Left renal cortex interstitium (tissue), 4 donors: ENCODE results near the gene RHEBL1. TPM values are rescaled to one million over a fixed set of nuclear protein-coding genes. Genes with fewer than 3 reads are reported as not detected.

Source experiments
- DNase-seq, 4 donors: peaks; one replicate each; pipeline ENCODE4 v3.0.0-alpha.2; 2013; ENCODE audit warnings: low read depth in 4 of 4, low spot score in 2 of 4, missing footprints in 1 of 4
- polyA plus RNA-seq, 4 donors: library from polyadenylated mRNA; unstranded; fragments of 120-200 nt; gene quantifications; one replicate each; pipeline ENCODE4 v1.2.1, GENCODE V29; 2013; ENCODE audit not compliant: insufficient read length in 4 of 4

The RHEBL1 gene
- polyA plus RNA-seq, 4 donors: 1.3 to 2.4 (median 1.8) TPM

- DNase-seq: no peak
Observed at GRCh38 chr12:49055978-49056754, 13.6 kb downstream of the RHEBL1 start.

DNA sequence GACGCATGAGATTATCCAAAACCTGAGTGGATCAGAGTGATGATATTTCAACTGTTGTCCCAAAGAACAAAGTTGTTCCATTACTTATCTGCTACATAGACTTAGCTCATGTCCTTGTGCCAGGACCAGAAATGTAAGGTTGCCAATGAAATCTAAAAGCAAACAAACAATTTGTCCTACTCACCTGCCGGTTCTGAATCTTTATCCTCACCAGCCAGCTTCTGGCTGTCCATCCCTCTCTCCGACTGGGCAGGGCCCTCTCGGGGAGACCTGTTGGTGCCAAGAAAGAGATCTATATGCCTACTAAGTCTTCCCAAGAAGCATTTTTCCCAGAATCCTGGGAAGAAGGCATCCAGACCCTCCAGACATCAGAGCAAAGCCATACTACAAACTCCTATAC is 14.7 kb downstream of the RHEBL1 start:
- no peak for DNase-seq

- DNase-seq: no peak
Observed at GRCh38 chr12:49054524-49054923, 15.3 kb downstream of the RHEBL1 start.

- DNase-seq: no peak
Observed at GRCh38 chr12:49054096-49054495, 15.7 kb downstream of the RHEBL1 start.

- DNase-seq: no peak
Observed at GRCh38 chr12:49052451-49053208, 17.1 kb downstream of the RHEBL1 start.

DNA sequence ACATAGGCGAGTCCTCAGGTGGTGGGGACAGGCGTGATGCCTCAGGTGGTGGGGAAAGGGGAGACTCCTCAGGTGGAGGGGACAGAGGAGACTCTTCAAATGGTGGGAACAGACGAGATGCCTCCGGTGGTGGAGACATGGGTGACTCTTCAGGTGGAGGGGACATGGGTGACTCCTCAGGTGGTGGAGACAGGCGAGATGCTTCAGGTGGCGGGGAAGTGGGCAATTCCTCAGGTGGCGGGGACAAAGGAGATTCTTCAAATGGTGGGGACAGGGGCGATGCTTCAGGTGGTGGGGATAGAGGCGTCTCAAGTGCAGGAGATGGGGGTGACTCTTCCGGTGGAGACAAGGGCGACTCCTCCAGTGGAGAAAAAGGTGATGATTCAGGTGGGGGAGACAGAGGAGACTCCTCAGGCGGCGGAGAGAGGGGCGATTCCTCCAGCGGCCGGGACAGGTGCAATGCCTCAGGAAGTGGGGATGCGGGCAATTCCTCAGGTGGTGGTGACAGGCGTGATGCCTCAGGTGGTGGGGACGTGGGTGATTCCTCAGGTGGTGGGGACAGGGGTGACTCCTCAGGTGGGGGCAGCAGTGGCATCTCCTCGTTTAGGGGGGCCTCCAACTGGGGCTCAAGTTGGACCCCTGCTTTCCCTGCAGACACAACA is 17.9 kb downstream of the RHEBL1 start:
- DNase-seq: no peak

GRCh38 chr12:49051373-49051764 is 18.4 kb downstream of the RHEBL1 start:
- DNase-seq: no peak

- DNase-seq: no peak
Observed at GRCh38 chr12:49050507-49051372, 19.0 kb downstream of the RHEBL1 start.

DNA sequence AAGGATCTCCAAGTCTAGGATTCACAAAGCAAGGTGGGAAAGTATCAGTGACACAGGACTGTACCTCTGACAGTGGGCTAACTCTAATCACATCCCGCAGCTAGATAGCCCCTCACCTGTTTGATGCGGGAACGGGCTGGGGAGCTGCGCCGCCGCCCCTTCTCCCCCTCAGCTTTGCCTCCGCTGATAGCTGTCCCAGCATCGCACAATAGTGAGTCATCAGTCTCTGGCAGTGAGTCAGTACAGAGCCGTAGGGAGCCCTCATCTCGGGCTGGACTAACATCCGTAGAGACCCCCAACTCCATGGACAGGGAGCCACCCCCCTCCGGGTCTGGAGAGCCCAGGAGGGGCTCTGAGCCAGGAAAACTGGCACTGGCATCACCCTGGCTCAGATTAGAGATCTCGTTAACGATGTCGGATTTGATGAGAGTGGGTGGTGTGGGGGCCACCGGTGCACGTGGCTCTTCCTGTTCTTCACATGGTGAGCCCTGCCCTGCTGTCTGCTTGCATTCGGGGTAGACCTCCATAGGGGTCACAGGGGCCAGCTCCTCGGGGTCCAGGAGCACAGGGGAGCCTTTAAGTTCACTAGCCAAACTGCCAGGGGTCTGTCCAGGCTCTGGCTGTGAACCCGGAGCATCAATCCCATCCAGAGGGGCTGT is 20.1 kb downstream of the RHEBL1 start:
- no peak for DNase-seq

- DNase-seq: no peak
Observed at GRCh38 chr12:49048953-49049352, 20.8 kb downstream of the RHEBL1 start.

DNA sequence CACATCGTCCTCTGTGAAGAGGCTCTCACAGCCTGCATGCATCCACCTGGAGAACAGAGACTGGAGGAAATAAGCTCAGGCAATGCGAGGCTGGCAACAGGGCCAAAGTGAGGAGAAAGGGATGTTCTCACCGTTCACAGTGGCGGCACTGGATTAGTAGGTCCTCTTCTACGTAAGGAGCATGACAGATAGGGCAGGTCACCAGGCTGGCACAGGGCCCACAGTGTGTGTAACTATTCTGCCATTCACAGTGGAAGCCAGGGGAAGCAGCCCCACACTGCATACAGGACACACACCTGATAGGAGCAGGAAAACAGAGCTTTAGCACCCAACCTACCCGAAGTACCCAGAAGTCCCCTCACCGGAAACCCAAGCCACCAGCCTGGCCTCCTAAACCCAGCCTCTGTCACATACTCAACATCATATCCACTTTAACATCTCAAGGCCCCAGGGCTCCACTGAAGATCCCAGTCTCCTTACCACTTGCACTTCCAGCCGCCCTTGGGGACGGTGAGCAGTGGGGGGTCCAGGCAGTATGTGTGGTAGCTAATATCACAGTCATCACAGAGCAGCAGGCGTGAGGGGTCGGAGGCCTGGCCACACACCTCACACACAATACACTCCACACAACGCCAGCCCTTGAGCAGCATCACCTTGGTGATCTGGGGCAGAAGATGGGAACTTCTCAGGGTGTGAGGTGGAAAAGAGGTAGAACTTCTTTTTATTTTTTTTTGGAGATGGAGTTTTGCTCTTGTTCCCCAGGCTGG is 23.5 kb downstream of the RHEBL1 start:
- no peak for DNase-seq

GRCh38 chr12:49044660-49045059 is 25.1 kb downstream of the RHEBL1 start:
- no peak for DNase-seq

DNA sequence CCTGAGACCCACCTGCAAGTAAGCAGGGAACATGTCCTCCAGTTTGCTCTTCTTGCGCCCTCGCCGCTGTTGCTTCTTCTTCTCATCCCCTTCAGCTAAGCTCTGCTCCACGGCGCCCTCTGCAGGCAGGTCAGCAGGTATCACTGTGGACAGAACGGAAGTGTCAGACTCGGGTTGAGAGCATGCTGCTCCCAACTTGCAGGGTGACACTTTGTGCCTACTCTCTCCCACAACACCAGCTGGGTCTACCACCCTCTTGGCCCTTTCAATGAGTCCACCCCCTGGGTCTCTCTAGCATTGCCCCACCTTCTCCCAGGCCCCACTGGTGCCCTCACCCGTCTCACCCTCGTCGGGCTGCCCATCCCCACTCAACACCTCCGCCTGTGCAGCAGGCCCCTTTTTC is 25.9 kb downstream of the RHEBL1 start:
- DNase-seq: no peak

GRCh38 chr12:49043241-49043640 is 26.5 kb downstream of the RHEBL1 start:
- no peak for DNase-seq

GRCh38 chr12:49041881-49042484 is 27.8 kb downstream of the RHEBL1 start:
- DNase-seq: no peak

DNA sequence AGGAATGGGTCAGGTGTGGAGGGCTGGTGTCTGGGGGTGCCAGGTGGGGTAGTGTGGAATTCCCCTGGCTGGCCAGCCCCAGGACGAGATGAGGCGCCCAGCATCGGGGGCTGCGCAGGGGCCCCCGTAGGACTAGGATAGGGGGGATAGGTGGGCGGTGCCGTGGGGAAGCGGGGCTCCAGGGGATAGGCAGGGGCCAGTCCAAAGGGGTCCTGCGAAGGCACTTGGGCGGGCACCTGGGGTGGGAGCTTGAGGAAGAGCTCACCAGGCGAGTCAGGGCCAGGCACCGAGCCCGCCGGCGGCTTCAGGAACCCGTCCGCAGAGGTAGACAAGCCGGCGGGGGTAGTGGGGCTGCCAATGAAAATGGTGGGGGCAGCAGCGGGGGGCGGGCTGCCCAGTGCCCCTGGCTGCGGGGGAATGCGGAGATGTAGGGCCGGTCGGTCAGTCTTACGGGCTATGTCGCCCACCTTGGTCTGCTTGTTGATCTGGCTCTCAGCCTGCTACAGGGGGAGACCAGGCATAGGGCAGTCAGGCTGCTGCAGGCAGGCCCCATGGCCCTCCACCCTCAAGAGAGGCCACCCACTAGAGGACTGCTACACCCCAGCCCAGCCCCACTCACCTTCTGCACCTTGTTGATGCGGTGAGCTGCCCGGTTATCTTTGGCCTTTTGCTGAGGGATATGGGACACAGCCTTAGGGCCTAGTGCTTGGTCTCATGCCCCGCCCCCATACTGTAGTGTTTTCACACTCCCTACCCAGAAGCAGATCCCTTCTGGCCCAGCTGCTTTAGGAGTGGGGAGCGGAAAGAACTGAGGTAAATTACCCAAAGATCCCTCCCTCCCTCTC is 28.5 kb downstream of the RHEBL1 start:
- no peak for DNase-seq

- no peak for DNase-seq
Observed at GRCh38 chr12:49040364-49040855, 29.4 kb downstream of the RHEBL1 start.
